ENCODE data around the gene FXYD3.

Gene FXYD3

GRCh38 chr19:35075202-35076025 is 40.2 kb upstream of the FXYD3 start:
- H3K27me3 ChIP-seq (ENCODE audit: insufficient read depth, poor library complexity, severe bottlenecking): no peaks in the 10 kb centered on the region
- no peak for ATAC-seq (ENCODE audit: low read depth)

GRCh38 chr19:35076026-35076370 is 39.6 kb upstream of the FXYD3 start:
- no peaks in the 10 kb centered on the region for H3K4me1 ChIP-seq (ENCODE audit: insufficient read depth, poor library complexity, severe bottlenecking)
- no peak; the same call in 2 of the 3 replicates for ATAC-seq (ENCODE audit: low read depth)
- TF ChIP-seq CTCF (IDR thresholded peaks at IDR 0.05; ENCODE audit: poor library complexity, severe bottlenecking): no peak
- H3K27ac ChIP-seq (ENCODE audit: poor library complexity, severe bottlenecking): no peak overlapping the region
- H3K9me3 ChIP-seq (ENCODE audit: severe bottlenecking): no peaks in the 10 kb centered on the region
- no peak overlapping the region for H3K4me3 ChIP-seq (ENCODE audit: severe bottlenecking)
- H3K36me3 ChIP-seq (ENCODE audit: low read depth): no peaks in the 10 kb centered on the region
- H3K27me3 ChIP-seq (ENCODE audit: insufficient read depth, poor library complexity, severe bottlenecking): no peaks in the 10 kb centered on the region
- DNase-seq (ENCODE audit: low spot score): no peak

More at GRCh38 chr19:35075202-35076025, 40.2 kb upstream of the FXYD3 start:
- no peak for DNase-seq (ENCODE audit: low spot score)
- no peaks in the 10 kb centered on the region for H3K4me1 ChIP-seq (ENCODE audit: insufficient read depth, poor library complexity, severe bottlenecking)
- no peak overlapping the region for H3K4me3 ChIP-seq (ENCODE audit: severe bottlenecking)
- no peak for TF ChIP-seq CTCF (IDR thresholded peaks at IDR 0.05; ENCODE audit: poor library complexity, severe bottlenecking)
- no peaks in the 10 kb centered on the region for H3K9me3 ChIP-seq (ENCODE audit: severe bottlenecking)
- H3K27ac ChIP-seq (ENCODE audit: poor library complexity, severe bottlenecking): no peak overlapping the region
- H3K36me3 ChIP-seq (ENCODE audit: low read depth): no peaks in the 10 kb centered on the region

GRCh38 chr19:35076657-35077056 is 39.0 kb upstream of the FXYD3 start:
- ATAC-seq (ENCODE audit: low read depth): no peak
- no peak for TF ChIP-seq CTCF (IDR thresholded peaks at IDR 0.05; ENCODE audit: poor library complexity, severe bottlenecking)
- Histone ChIP-seq H3K9me3 (ENCODE audit: severe bottlenecking) (no peaks in the 10 kb centered on the region), H3K36me3 (ENCODE audit: low read depth) (no peaks in the 10 kb centered on the region), H3K4me1 (ENCODE audit: insufficient read depth, poor library complexity, severe bottlenecking) (no peaks in the 10 kb centered on the region), H3K27me3 (ENCODE audit: insufficient read depth, poor library complexity, severe bottlenecking) (no peaks in the 10 kb centered on the region), H3K4me3 (ENCODE audit: severe bottlenecking) (no peak overlapping the region), H3K27ac (ENCODE audit: poor library complexity, severe bottlenecking) (no peak overlapping the region)
- no peak for DNase-seq (ENCODE audit: low spot score)

GRCh38 chr19:35077411-35078223 is 38.0 kb upstream of the FXYD3 start:
- H3K36me3 ChIP-seq (ENCODE audit: low read depth): no peaks in the 10 kb centered on the region
- no peak overlapping the region for H3K4me3 ChIP-seq (ENCODE audit: severe bottlenecking)
- no peak overlapping the region for H3K27ac ChIP-seq (ENCODE audit: poor library complexity, severe bottlenecking)
- DNase-seq (ENCODE audit: low spot score) (no peak), ATAC-seq (ENCODE audit: low read depth) (no peak)
- H3K27me3 ChIP-seq (ENCODE audit: insufficient read depth, poor library complexity, severe bottlenecking): no peaks in the 10 kb centered on the region
- no peaks in the 10 kb centered on the region for H3K4me1 ChIP-seq (ENCODE audit: insufficient read depth, poor library complexity, severe bottlenecking)
- H3K9me3 ChIP-seq (ENCODE audit: severe bottlenecking): no peaks in the 10 kb centered on the region
- TF ChIP-seq CTCF (IDR thresholded peaks at IDR 0.05; ENCODE audit: poor library complexity, severe bottlenecking): no peak

All from RWPE2 (cell line).